Vagina (tissue), 2 donors: ENCODE measurements around the gene CCDC9B.

Experiments used
- CTCF ChIP-seq, 3 experiments: fragments of 450-650 bp in 2 of 3; fragments of 200-600 bp in 1 of 3; sonication (generic) in 1 of 3; IDR thresholded peaks; one replicate each; pipeline ENCODE4 v1.5.1; 2017 to 2019; ENCODE audit warnings: antibody characterized with exemption in 3 of 3, mild to moderate bottlenecking in 2 of 3, moderate library complexity in 2 of 3
- POLR2A ChIP-seq, 2 donors: fragments of 450-650 bp; IDR thresholded peaks; one replicate each; pipeline ENCODE4 v1.6.1; 2017; ENCODE audit warnings: antibody characterized with exemption in 2 of 2, mild to moderate bottlenecking in 2 of 2, moderate library complexity in 2 of 2

GRCh38 chr15:40386480-40386879 lies 45.7 kb upstream of the CCDC9B start:
- no peak for TF ChIP-seq CTCF (IDR thresholded peaks at IDR 0.05)
- TF ChIP-seq POLR2A (IDR thresholded peaks at IDR 0.05), result no peak
